GM20431 (cell line): ENCODE results near the gene EXOC3L2.
"Not testable (repeated sequence)": the region's sequence is repeated elsewhere in the genome, so short reads cannot be mapped to it uniquely, and the experiment has no call there.

Experiments used
- in situ Hi-C: fragments of 300-500 bp; cut with MseI, MboI; formaldehyde crosslinking; loops from one replicate; pipeline ENCODE4 v1.15.0; 2020; ENCODE audit warnings: low sequenced_read_pairs; ENCODE audit not compliant: unreplicated experiment

Gene EXOC3L2

DNA sequence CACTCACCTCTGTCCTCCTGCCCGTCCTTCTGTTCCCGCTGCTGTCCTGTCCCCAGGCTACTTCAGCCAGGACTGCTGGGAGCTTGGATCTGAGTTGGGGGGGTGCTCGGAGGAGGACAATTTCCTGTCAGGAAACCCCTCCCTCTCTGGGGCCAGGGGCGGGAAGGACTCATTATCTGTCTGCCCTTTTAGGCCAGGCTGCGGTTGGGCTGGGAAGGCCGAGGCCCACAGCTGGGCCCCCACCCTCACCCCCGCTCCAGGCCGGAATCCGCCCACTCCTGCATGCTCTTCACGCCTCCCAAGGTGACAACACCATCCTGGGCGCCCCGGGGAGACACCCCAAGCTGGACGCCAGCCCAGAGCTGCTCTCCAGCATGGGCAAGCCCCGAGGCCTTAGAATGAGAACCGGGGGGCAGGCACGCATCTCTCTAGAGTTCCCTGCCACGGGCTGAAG lies at the start of gene EXOC3L2:
Gene EXOC3L2 (minus strand): TSS at position 74 of the 454 bp plus-strand sequence. CDS start 6,362 bp downstream, outside the sequence.
- in situ Hi-C loops: no loop called here

DNA sequence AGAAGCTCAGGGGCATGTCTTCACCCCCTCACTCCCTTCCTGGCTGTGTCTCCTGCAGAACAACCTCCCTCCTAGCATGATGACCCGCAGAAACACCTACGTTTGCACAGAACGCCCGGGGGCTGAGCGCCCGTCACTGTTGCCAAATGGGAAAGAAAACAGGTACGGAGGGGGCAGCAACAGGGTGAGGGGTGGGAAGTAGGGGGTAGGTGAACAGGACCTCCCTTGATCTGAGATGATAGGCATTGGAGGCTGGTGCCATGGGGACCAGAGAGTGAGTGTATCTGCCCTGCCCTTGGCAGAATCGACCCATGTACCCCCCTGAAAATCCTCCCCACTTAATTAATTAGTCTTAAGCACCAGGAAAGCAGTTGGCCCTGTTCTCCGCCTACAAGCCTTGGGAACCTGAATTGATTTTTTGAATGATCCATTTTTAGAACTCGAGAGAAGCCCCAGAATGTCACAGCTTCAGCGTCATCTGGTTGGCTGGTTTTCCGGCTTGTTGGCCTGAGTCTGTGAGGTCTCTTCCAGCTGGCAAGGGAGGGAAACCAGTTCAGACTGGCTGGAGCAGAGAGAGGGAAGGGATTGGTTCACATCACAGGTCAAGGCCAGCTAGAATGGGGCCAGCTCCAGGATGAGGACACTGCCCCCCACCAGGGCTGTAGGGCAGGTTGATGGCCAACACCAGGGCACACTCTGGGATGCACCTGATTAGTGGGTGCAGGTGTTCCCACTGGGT lies 49.3 kb upstream of the EXOC3L2 start:
- in situ Hi-C loops: no loop called here

DNA sequence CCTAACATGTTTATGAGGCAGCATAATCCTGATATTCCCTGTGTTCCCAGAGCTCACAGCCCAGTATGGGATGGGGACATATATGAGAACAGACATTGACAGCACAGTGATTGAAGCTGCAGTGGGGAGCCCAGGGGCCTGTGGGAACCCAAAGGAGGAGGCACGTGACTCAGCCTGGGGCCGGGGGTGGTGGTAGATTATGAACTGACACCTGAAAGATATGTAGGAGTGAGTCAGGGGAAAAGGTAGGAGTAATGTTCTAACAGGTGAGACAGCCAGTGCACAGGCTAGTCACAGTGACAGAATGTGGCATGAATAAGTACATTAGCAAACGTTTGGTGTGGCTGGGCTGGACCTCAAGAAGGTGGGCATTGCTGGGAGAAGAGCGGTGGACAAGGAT lies 48.5 kb upstream of the EXOC3L2 start:
- in situ Hi-C loops: no loop called here

DNA sequence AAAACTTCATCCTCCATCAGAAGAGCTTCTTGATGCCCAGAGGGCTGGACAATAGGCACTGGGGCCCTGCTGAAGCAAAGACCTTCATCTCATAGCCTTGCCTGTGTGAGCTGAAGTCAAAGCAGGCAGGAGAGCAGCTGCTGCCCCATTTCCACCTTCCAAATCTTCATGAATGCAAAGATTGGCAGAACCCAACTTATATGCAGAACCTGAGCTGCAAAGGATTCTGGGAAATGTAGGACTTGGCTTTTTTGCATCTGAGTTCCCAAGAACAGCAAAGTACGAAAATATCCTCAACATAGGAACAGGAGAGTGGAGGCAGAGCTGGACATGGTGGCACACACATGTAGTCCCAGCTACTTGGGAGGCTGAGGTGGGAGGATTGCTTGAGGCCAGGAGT lies 46.6 kb upstream of the EXOC3L2 start:
- in situ Hi-C loops: no loop called here

DNA sequence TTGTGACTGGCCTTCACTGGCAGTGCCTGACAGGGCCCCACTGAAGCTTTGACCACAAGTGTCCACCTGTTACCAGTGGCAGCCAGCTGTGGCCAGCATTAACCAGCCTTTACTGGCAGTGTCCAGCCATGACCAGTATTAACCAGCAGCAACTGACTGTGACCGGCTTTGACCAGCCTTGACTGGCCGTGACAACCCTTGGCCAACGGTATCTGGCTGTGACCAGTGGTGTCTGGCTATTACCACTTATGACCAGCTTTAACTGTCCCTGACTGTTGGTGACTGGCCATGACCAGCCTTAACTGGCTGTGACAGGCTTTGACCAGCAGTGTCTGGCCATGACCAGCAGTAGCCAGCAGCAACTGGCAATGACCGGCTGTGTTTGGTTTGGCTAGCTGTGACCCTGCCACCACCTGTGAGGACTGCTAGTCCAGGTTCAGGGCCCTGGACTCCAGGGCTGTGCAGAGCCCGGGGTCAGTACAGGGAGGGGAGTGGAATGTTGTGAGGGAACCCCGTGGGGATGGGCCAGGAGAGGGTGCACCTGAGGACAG lies 45.2 kb upstream of the EXOC3L2 start:
- in situ Hi-C loops: no loop called here

DNA sequence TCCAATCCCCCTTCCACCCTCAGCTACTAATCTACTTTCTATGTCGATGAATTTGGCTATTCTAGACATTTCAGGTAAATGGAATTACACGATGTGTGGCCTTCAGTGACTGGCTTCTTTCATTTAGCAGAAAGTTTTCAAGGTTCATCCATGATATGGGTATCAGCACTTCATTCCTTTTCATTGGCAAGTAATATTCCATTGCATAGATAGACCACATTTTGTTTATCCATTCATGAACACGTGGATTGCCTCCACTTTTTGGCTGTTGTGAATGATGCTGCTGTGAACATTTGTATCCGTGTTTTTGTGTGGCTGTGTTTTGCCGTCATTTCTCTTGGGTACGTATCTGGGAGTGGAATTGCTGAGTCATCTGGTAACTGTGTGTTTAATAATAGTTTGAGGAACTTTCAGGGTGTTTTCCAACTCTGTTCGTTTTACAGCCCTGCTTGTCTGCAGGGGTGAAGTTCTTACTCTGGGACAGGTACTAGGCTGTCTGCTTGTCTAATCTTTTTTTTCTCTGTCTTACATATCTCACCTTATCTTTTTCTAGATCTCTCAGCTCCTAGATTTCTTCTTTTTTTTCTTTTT lies 38.3 kb upstream of the EXOC3L2 start:
- in situ Hi-C loops: no loop called here

DNA sequence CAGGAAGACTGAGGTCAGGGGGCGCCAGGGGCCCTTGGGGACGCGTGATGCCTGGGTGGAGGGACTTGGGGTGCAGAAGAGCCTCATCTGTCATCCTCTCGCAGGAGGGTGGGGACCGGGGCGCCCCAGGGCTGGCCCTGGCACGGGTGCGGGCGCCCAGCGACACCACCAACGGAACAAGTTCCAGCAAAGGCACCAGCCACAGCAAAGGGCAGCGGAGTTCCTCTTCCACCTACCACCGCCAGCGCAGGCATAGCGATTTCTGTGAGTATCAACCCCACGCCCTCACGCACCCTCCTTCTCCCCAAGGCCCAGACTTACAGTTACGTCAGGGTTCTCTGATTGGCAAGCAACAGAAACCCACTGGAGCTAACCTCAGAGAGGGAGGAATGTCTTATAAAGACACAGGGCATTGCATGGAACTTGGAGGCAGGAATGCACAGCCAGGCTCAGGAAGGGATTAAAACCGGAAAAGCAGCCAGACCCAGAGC lies 35.3 kb upstream of the EXOC3L2 start:
- in situ Hi-C loops: no loop called here

DNA sequence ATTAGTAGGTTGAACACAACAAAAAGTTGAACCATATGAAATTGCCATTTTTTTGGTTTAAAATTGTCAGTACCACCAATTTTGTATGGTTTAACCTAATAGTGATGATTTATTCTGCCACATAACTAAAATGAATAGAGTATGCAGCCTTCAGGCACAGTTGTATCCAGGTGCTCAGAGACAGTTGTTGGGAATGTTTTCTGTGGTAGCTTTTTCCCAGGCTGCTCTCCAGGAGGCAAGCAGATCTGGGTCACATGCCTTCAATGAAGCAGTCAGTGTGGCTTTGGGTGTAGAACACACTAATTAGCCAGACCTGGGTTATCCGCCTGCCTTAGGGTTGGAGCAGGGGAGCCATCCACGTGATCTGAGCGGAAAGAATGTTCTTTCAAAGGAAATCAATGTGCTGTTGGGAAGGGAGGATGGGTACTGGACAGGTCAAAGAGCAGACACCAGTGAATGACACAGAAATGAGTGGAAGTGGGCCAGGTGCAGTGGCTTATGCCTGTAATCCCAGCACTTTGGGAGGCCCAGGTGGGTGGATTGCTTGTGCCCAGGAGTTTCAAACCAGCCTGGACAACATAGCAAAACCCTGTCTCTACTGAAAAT lies 34.5 kb upstream of the EXOC3L2 start:
- in situ Hi-C loops: no loop called here

DNA sequence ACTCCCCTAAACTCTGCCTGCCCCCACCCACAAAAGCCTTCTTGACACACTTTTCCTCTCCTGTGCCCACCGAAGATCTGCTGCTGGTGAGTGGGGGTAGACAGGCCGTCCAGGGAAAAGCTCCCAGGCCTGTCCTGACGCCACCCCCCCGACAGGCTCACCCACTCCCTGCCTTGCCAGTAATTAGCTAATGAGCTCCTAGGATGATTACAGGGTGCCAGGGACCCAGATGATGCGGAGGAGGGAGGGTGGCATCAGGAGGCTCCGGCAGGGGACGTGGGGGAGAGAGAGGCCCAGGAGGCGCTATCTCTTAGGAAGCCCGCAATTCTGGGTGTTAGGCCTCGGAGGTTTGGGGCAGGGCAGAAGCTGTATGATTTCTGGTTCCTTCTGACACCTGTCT lies 32.9 kb upstream of the EXOC3L2 start:
- in situ Hi-C loops: no loop called here

DNA sequence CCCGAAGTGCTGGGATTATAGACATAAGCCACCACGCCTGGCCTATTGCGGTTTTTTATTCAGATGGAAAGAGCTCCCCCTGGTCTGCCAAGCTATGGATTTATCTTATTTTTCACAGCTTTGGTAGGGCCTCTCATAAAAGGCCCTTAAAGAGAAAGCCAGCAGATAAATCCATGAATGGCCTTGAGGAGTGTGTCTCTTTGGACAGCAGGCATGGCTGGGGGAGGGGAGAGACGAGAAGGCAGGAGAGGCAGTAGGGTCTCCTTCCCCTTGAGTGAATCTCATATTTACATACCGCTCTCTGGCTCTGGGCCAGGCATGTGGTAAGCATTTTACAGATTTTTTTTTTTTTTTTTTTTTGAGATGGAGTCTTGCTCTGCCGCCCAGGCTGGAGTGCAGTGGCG lies 31.1 kb upstream of the EXOC3L2 start:
- in situ Hi-C loops: no loop called here

DNA sequence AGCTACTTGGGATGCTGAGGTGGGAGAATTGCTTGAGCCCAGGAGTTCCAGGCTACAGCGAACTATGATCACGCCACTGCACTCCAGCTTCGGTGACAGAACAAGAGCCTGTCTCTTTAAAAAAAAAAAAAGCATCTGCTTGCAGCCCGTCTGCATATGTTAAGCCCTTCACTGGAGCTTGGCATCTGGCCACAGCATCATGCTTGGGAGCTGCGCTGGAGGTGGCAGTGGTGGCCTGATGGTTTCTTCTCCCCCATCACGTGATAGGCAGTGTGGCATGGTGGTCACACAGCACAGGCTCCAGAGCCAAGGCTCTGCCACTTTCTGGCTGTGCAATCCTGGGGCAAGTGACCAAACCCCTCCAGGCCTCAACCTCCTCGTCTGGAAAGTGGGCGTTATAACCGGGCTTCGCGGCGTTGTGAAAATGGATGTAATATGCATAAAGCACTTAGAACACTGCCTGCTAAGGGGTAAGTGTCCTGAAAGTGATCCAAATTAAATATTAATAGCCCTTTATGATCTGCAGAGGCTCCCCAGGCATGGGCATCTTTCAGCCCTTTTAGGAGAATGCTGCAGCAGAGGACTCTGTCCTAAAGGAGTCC lies 30.3 kb upstream of the EXOC3L2 start:
- in situ Hi-C loops: no loop called here

DNA sequence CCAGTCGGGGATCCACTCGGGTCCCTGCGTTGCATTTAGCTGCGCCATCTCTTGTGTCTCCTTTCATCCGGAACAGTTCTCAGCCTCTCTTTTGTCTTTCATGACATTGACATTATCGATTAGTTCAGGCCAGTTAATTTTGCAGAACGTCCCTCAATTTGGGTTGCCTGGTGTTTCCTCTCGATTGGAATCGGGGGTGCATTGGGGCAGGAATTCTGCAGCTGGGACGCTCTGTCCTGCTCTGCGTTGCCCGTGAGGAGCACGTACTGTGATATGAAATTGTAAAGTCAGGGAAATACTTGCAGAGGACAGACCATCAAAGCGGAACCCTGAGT lies 28.3 kb upstream of the EXOC3L2 start:
- in situ Hi-C loops: no loop called here

DNA sequence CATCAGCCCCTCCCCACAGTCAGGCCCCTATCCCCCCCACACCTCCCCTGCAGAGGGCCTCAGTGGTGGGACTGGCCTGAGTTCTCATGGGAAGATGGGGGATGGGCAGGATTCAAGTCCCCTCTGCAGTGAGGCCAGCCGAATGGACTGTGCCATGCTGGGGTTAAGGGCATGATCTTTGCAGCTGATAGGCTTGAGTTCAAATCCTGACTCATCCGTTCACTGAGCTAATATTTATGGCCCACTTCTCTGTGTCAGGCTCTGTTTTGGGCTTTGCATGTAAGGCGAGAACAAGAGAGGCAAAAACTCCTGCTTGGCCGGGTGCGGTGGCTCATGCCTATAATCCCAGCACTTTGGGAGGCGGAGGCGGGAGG lies 26.5 kb upstream of the EXOC3L2 start:
- in situ Hi-C loops: no loop called here

DNA sequence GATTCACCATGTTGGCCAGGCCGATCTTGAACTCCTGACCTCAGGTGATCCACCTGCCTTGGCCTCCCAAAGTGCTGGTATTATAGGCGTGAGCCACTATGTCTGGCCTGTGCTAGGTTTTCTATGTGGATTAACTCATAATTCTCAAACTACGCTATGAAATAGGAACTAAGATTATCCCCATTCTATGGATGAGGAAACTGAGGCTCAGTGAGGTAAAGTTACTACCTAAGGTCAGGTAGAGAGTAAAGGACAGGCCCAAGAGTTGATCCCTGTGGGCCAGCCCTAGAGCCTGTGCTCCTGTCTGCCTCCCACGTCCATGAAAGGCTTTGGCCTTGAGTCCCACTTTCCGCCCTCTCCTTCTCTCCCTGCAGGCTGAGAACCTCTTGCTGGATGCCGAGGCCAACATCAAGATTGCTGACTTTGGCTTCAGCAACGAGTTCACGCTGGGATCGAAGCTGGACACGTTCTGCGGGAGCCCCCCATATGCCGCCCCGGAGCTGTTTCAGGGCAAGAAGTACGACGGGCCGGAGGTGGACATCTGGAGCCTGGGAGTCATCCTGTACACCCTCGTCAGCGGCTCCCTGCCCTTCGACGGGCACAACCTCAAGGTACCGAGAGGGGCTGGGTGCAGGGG lies 26.0 kb upstream of the EXOC3L2 start:
- in situ Hi-C loops: no loop called here

DNA sequence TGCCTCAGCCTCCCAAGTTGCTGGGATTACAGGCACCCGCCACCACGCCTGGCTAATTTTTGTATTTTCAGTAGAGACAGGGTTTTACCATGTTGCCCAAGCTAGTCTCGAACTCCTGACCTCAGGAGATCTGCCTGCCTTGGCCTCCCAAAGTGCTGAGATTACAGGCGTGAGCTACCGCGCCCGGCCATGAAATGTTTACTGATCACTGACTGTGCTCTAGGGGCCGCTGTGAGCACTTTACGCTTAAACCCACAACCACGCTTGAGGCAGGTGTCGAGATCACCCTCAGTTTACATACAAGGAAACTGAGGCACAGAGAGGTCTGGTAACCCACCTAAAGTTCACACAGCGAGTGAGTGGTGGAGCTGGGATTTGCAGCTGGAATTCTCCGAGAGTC lies 24.7 kb upstream of the EXOC3L2 start:
- in situ Hi-C loops: not testable (repeated sequence)

DNA sequence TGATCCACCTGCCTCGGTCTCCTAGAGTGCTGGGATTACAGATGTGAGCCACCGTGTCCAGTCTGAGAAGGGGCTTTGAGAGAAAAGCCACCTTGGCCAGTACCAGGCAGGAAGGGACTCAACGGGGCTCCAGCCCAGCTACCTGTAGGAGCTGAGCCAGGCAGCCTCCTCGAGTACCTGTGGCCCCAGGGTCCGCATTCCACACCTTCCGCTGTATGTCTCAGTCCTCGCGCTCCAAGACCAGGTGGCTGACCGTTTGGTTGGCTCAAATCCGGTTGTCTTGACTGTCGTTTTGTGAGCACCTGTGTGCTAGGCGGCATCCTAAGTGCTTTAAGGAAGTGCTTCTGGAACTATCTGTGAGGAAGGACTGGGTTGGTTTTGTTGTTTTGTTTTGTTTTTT lies 22.1 kb upstream of the EXOC3L2 start:
- in situ Hi-C loops: no loop called here

DNA sequence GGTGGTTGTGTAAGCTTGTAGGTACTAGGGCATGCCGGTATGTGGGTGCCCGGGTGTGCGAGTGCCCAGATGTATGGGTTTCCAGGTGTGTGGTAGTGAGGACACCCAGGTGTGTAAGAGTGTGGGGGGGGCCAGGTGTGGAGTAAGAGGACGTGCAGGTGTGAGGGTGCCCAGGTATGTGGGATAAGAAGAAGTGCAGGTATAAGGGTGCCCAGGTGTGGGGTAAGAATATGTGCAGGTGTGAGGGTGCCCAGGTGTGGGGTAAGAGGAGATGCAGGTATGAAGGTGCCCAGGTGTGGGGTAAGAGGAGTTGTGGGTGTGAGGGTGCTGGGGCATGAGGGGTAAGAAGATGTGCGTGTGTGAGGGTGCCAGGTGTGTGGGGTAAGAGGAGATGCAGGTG lies 20.2 kb upstream of the EXOC3L2 start:
- in situ Hi-C loops: no loop called here

DNA sequence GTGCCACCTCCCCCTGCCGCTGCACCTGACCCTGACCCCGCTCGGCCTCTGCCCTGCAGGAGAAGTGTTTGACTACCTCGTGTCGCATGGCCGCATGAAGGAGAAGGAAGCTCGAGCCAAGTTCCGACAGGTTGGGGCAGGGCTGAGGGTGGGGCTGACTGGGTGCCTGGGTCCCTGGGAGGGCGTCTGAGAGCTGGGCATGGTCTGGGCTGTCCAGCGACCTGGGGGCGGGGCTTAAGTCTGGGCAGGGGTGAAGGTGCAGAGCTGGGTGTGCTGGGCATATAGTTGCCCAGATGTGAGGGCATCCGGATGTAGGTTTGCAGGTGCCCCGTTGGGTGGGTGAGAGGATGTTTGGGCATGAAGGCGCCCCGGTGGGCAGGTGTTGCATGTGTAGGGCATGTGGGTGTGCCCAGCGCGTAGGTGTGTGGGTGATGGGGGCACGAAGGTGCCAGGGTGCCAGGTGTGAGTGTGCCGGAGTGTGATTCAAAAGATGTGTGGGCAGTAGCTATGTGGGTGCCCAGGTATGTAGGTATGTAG lies 19.6 kb upstream of the EXOC3L2 start:
- in situ Hi-C loops: no loop called here

DNA sequence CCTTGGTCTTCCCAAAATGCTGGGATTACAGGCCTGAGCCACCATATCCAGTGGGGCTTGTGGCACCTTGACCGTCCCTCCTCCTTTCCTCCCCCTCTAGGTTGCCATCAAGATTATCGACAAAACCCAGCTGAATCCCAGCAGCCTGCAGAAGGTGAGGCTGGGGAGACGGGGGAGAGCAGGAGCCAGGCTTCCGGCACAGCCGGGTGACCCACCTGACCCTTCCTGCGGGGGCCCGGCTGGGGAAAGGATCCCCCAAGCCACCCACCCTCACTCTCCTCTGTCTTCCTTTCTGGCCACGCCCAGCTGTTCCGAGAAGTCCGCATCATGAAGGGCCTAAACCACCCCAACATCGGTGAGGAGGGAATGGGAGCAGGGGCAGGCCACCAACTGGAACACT lies 17.8 kb upstream of the EXOC3L2 start:
- in situ Hi-C loops: no loop called here

DNA sequence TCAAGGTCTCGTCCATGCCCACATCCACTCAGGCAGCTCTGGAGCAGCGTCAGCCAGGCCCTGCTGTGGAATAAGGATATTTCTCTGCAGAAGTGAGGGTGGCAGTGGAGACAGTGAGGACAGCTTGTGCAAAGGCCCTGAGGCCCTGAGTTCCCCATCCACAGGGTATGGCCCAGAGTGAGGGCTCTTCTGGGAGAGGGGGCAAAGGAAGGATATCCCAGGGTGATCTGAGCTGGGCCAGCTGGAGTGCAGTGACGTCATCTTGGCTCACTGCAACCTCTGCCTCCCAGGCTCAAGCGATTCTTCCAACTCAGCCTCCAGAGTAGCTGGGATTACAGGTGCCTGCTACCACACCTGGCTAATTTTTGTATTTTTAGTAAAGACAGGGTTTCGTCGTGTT lies 17.4 kb upstream of the EXOC3L2 start:
- in situ Hi-C loops: no loop called here
